ENCODE measurements around the gene EEF1A2. TPM values are rescaled to one million over a fixed set of nuclear protein-coding genes. Genes with fewer than 3 reads are reported as not detected.

The EEF1A2 gene
- polyA plus RNA-seq, 3 donors, result 0.08 TPM; not detected in 2

DNA sequence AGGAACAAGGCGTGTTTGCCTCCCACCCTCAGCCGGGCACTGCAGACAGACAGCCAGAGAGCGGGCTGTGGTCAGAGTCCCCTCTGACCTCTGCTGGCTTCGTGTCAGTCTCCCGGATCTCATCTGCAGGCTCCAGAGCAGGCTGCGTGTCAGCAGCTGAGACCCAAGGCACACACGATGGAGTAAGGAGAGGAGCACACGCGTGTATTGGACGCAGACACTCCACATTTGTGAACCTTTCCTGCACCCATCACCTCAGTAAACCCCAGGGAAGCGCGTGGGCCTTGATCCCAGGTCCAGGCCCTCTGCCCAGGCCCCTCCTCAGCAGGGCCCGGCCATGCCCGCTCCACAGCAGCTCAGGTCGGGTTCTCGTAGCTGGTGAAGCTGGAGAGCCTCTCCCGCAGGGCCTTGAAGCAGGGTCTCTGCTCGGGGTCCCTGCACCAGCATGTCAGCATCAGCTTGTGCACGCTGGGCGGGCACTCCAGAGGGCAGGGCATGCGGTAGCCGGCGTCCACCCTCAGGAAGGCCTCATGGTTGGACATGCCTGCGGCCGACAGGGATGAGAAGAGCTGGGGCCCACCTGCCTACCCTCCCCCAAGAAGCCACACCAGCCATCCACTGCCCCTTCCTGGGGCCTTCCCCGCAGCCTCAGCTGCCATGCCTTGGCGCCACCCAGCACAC lies 30.4 kb upstream of the EEF1A2 start:
- Mint-ChIP-seq H3K9me3 (peaks cover 0 to 3% (median 0%) of the 10 kb centered on the region in 7 donors), H3K4me3 (peak overlapping the region in 1 of 2 donors; percentile 39), H3K4me1 (peaks cover 9% of the 10 kb centered on the region), H3K36me3 (no peaks in the 10 kb centered on the region), H3K27ac (no peak overlapping the region), H3K27me3 (ENCODE audit: low read depth in 3 of 3) (peaks cover 3 to 28% (median 13%) of the 10 kb centered on the region in 3 donors)
- no peaks in the 10 kb centered on the region for H3K9me3 ChIP-seq (replicated peaks in 1 of 2; ENCODE audit: control insufficient read depth in 1 of 2, insufficient read depth in 1 of 2, low read length in 2 of 2)
- no peak overlapping the region for H3K4me3 ChIP-seq (replicated peaks in 1 of 3; ENCODE audit: low read depth in 2 of 3, low read length in 3 of 3)
- DNase-seq, result no peak
- no peaks in the 10 kb centered on the region for H4K20me1 ChIP-seq (ENCODE audit: insufficient read depth, low read length)
- no peaks in the 10 kb centered on the region for H3K27me3 ChIP-seq (ENCODE audit: control insufficient read depth in 2 of 2, insufficient read depth in 2 of 2, low read length in 2 of 2)
- TF ChIP-seq, protein P1, sequence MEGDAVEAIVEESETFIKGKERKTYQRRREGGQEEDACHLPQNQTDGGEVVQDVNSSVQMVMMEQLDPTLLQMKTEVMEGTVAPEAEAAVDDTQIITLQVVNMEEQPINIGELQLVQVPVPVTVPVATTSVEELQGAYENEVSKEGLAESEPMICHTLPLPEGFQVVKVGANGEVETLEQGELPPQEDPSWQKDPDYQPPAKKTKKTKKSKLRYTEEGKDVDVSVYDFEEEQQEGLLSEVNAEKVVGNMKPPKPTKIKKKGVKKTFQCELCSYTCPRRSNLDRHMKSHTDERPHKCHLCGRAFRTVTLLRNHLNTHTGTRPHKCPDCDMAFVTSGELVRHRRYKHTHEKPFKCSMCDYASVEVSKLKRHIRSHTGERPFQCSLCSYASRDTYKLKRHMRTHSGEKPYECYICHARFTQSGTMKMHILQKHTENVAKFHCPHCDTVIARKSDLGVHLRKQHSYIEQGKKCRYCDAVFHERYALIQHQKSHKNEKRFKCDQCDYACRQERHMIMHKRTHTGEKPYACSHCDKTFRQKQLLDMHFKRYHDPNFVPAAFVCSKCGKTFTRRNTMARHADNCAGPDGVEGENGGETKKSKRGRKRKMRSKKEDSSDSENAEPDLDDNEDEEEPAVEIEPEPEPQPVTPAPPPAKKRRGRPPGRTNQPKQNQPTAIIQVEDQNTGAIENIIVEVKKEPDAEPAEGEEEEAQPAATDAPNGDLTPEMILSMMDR (IDR thresholded peaks at IDR 0.05), result no peak
- H3K4me1 ChIP-seq (ENCODE audit: control insufficient read depth in 1 of 2, insufficient read depth in 2 of 2, low read length in 2 of 2), result peaks cover 6 to 11% of the 10 kb centered on the region in 2 donors
- H3K27ac ChIP-seq (ENCODE audit: low read depth in 1 of 2, low read length in 2 of 2), result no peak overlapping the region
- no peak overlapping the region for H3K9ac ChIP-seq (ENCODE audit: insufficient read depth, low read length, poor library complexity, severe bottlenecking)
- WGBS (ENCODE audit: insufficient coverage), result 90% methylated on average over 25 of the region's 27 CpGs
- no peaks in the 10 kb centered on the region for H3K79me2 ChIP-seq (ENCODE audit: insufficient read depth, low read length)
- H3K4me2 ChIP-seq (replicated peaks; ENCODE audit: extremely low read depth, low read length, poor library complexity, severe bottlenecking), result no peak overlapping the region
- H3K36me3 ChIP-seq (replicated peaks in 1 of 2; ENCODE audit: control insufficient read depth in 1 of 2, insufficient read depth in 2 of 2, low read length in 2 of 2), result no peaks in the 10 kb centered on the region
- intact Hi-C loops (cut with micrococcal nuclease), result loop anchor here in 1 of 2 donors (10.0 kb wide), 1 partner anchor 535 kb away; the partner anchor contains the start of gene TCEA2
- H2AFZ ChIP-seq (ENCODE audit: insufficient read depth, low read depth, low read length, poor library complexity, severe bottlenecking), result no peak overlapping the region

DNA sequence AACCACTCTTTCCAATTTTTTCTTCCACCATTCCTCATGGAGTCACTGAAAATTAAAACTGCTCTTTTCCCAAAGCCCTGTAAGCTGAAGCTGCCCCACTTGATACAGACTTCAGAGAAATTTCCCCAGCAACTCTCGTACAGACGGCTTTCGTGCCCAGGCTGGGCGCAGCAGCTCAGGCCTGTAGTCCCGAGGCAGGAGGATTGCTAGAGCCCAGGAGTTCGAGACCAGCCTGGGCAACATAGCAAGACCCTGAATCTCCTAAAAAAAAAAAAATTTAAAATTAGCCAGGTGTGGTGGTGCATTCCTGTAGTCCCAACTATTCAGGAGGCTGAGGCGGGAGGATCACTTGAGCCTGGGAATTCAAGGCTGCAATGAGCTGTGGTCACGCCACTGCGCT lies 28.3 kb upstream of the EEF1A2 start:
- peaks cover 13 to 18% (median 18%) of the 10 kb centered on the region in 7 donors for H3K9me3 Mint-ChIP-seq
- intact Hi-C loops (cut with micrococcal nuclease), result loop anchor here in 1 of 2 donors (10.0 kb wide), 1 partner anchor 538 kb away; the partner anchor contains the start of gene TCEA2
- H3K27me3 Mint-ChIP-seq (ENCODE audit: low read depth in 3 of 3), result peaks cover 7 to 28% (median 16%) of the 10 kb centered on the region in 3 donors

More for the DNA sequence above, 28.3 kb upstream of the EEF1A2 start:
- H3K4me1 ChIP-seq (ENCODE audit: control insufficient read depth in 1 of 2, insufficient read depth in 2 of 2, low read length in 2 of 2), result peaks cover 6 to 15% of the 10 kb centered on the region in 2 donors
- peaks cover 12% of the 10 kb centered on the region for H3K4me1 Mint-ChIP-seq
- no peaks in the 10 kb centered on the region for H3K27me3 ChIP-seq (ENCODE audit: control insufficient read depth in 2 of 2, insufficient read depth in 2 of 2, low read length in 2 of 2)
- TF ChIP-seq, protein P1 (IDR thresholded peaks at IDR 0.05), result no peak
- no peak for DNase-seq
- peaks cover 11 to 12% of the 10 kb centered on the region in 2 donors for H3K9me3 ChIP-seq (replicated peaks in 1 of 2; ENCODE audit: control insufficient read depth in 1 of 2, insufficient read depth in 1 of 2, low read length in 2 of 2)
- 96% methylated on average over 6 of the region's 9 CpGs for WGBS (ENCODE audit: insufficient coverage)
- H3K79me2 ChIP-seq (ENCODE audit: insufficient read depth, low read length), result no peaks in the 10 kb centered on the region
- H3K9ac ChIP-seq (ENCODE audit: insufficient read depth, low read length, poor library complexity, severe bottlenecking), result no peak overlapping the region
- H3K4me3 Mint-ChIP-seq, result peak overlapping the region in 1 of 2 donors; percentile 26
- peaks cover 12 to 17% of the 10 kb centered on the region in 2 donors for H3K36me3 Mint-ChIP-seq
- H3K4me2 ChIP-seq (replicated peaks; ENCODE audit: extremely low read depth, low read length, poor library complexity, severe bottlenecking), result no peak overlapping the region
- H4K20me1 ChIP-seq (ENCODE audit: insufficient read depth, low read length), result peaks cover 5% of the 10 kb centered on the region
- no peak overlapping the region for H3K4me3 ChIP-seq (replicated peaks in 1 of 3; ENCODE audit: low read depth in 2 of 3, low read length in 3 of 3)
- no peak overlapping the region for H3K27ac ChIP-seq (ENCODE audit: low read depth in 1 of 2, low read length in 2 of 2)
- H3K27ac Mint-ChIP-seq, result no peak overlapping the region
- no peaks in the 10 kb centered on the region for H3K36me3 ChIP-seq (replicated peaks in 1 of 2; ENCODE audit: control insufficient read depth in 1 of 2, insufficient read depth in 2 of 2, low read length in 2 of 2)
- no peak overlapping the region for H2AFZ ChIP-seq (ENCODE audit: insufficient read depth, low read depth, low read length, poor library complexity, severe bottlenecking)

All from CD14-positive monocyte (primary cell).